GM12878 (cell line): ENCODE data around the gene SLC19A1.

Experiments used
- CHD1 ChIP-seq: IDR thresholded peaks from 2 replicates; pipeline ENCODE4 v1.6.1; 2012; ENCODE audit warnings: low read depth, low read length, improper control_type of control experiment
- CREB1 ChIP-seq: IDR thresholded peaks from 2 replicates; pipeline ENCODE4 v1.6.1; 2012; ENCODE audit warnings: low read depth, mild to moderate bottlenecking, inconsistent platforms
- CTCF ChIP-seq, 3 experiments: IDR thresholded peaks in 2 of 3; conservative IDR thresholded peaks in 1 of 3; 2 replicates each; pipeline ENCODE4 v1.5.1; 2011; ENCODE audit warnings: low read depth in 3 of 3, low read length in 3 of 3, mild to moderate bottlenecking in 3 of 3, control low read depth in 2 of 3, moderate library complexity in 2 of 3, inconsistent platforms in 1 of 3, mixed read lengths in 1 of 3; ENCODE audit not compliant: control insufficient read depth in 2 of 3, insufficient read depth in 1 of 3; ENCODE audit errors: extremely low read depth in 1 of 3
- HCFC1 ChIP-seq: fragments of 150-350 bp; IDR thresholded peaks from 2 replicates; pipeline ENCODE4 v1.6.1; 2014; ENCODE audit warnings: low read length
- RAD21 ChIP-seq: IDR thresholded peaks from 2 replicates; pipeline ENCODE4 v1.6.1; 2011; ENCODE audit warnings: mild to moderate bottlenecking, low read depth, low read length, moderate library complexity; ENCODE audit not compliant: insufficient read depth
- TCF12 ChIP-seq: IDR thresholded peaks from 2 replicates; pipeline ENCODE4 v1.6.1; 2011; ENCODE audit warnings: low read depth, mild to moderate bottlenecking, low read length
- TCF7 ChIP-seq: IDR thresholded peaks from 2 replicates; pipeline ENCODE4 v1.6.1; 2014; ENCODE audit warnings: antibody characterized with exemption, borderline replicate concordance
- TF ChIP-seq, protein P1 (sequence below): IDR thresholded peaks from 2 replicates; pipeline ENCODE4 v1.6.1; 2011; ENCODE audit warnings: borderline replicate concordance, low read depth, mild to moderate bottlenecking, moderate library complexity, mixed read lengths, low read length; ENCODE audit not compliant: insufficient read depth; ENCODE audit errors: extremely low read length
- TF ChIP-seq, protein P2 (sequence below): IDR thresholded peaks from 2 replicates; pipeline ENCODE4 v1.6.1; 2012; ENCODE audit warnings: low read depth, low read length, improper control_type of control experiment

- TF ChIP-seq TCF7 (no peak), TCF12 (no peak), CHD1 (no peak), CREB1 (no peak), CTCF (IDR thresholded peaks at IDR 0.05 in 2 of 3, conservative IDR thresholded peaks at IDR 0.05 in 1 of 3; ENCODE audit: control insufficient read depth in 2 of 3, extremely low read depth in 1 of 3, insufficient read depth in 1 of 3, low read depth in 3 of 3, low read length in 3 of 3) (no peak), RAD21 (no peak), HCFC1 (no peak)
- TF ChIP-seq, protein P1, sequence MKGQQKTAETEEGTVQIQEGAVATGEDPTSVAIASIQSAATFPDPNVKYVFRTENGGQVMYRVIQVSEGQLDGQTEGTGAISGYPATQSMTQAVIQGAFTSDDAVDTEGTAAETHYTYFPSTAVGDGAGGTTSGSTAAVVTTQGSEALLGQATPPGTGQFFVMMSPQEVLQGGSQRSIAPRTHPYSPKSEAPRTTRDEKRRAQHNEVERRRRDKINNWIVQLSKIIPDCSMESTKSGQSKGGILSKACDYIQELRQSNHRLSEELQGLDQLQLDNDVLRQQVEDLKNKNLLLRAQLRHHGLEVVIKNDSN = no peak
- TF ChIP-seq, protein P2, sequence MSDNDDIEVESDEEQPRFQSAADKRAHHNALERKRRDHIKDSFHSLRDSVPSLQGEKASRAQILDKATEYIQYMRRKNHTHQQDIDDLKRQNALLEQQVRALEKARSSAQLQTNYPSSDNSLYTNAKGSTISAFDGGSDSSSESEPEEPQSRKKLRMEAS = no peak
Measured at GRCh38 chr21:45557616-45558043, 15.4 kb upstream of the SLC19A1 start.
